C4-2B (cell line): ENCODE results near the gene MPV17L.
"Not testable (repeated sequence)": the region's sequence is repeated elsewhere in the genome, so short reads cannot be mapped to it uniquely, and the experiment has no call there.

Experiments used
- H3K27ac ChIP-seq: fragments of 450-650 bp; 2 replicates; pipeline ENCODE4 v1.5.1; 2017
- CTCF ChIP-seq: fragments of 450-650 bp; conservative IDR thresholded peaks from 2 replicates; pipeline ENCODE4 v1.5.1; 2017; ENCODE audit warnings: mild to moderate bottlenecking
- ZFX ChIP-seq: fragments of 450-650 bp; IDR thresholded peaks from 2 replicates; pipeline ENCODE4 v1.6.1; 2017

Gene MPV17L

GRCh38 chr16:15418206-15418605 lies 22.7 kb downstream of the MPV17L start:
- no peak for TF ChIP-seq ZFX
- no peak overlapping the region for H3K27ac ChIP-seq

- H3K27ac ChIP-seq, result not testable (repeated sequence)
Measured at GRCh38 chr16:15421696-15422095, 26.1 kb downstream of the MPV17L start.

- no peak for TF ChIP-seq CTCF
- TF ChIP-seq ZFX, result no peak
- no peak overlapping the region for H3K27ac ChIP-seq
Measured at GRCh38 chr16:15422222-15422621, 26.7 kb downstream of the MPV17L start.

GRCh38 chr16:15425861-15426260 lies 30.3 kb downstream of the MPV17L start:
- H3K27ac ChIP-seq, result no peak overlapping the region
- TF ChIP-seq ZFX, result no peak
- no peak for TF ChIP-seq CTCF

- TF ChIP-seq ZFX, result no peak
- no peak for TF ChIP-seq CTCF
- no peak overlapping the region for H3K27ac ChIP-seq
Measured at GRCh38 chr16:15426796-15427195, 31.2 kb downstream of the MPV17L start.

GRCh38 chr16:15427648-15428239 lies 32.2 kb downstream of the MPV17L start:
- no peak overlapping the region; the same call in 1 of the 2 replicates for H3K27ac ChIP-seq
- TF ChIP-seq ZFX (no peak), CTCF (peak; percentile 79)

- not testable (repeated sequence) for H3K27ac ChIP-seq
Measured at GRCh38 chr16:15430884-15431283, 35.3 kb downstream of the MPV17L start.

- H3K27ac ChIP-seq, result no peak overlapping the region
- no peak for TF ChIP-seq CTCF
- no peak for TF ChIP-seq ZFX
Measured at GRCh38 chr16:15434079-15434424, 38.5 kb downstream of the MPV17L start.

GRCh38 chr16:15434425-15435215 lies 39.1 kb downstream of the MPV17L start, which contains the start of gene BMERB1:
BMERB1 (plus strand) TSS chr16:15434588; CDS start chr16:15434654, 66 bp downstream.
- TF ChIP-seq ZFX, result no peak
- H3K27ac ChIP-seq, result no peak within 1 kb of the TSS
